Colonic mucosa (tissue), 4 donors: Measurements from ENCODE around the gene P2RY12. TPM values are rescaled to one million over a fixed set of nuclear protein-coding genes. Genes with fewer than 3 reads are reported as not detected.

Source experiments
- DNase-seq: peaks from one replicate; pipeline ENCODE4 v3.0.0-alpha.2; 2020
- H3K27ac ChIP-seq: fragments of 200-600 bp; one replicate; pipeline ENCODE4 v1.8.0; 2021
- H3K27me3 ChIP-seq: fragments of 200-600 bp; one replicate; pipeline ENCODE4 v1.8.0; 2021
- H3K36me3 ChIP-seq: fragments of 200-600 bp; one replicate; pipeline ENCODE4 v1.8.0; 2021
- H3K4me1 ChIP-seq: fragments of 200-600 bp; one replicate; pipeline ENCODE4 v1.8.0; 2021; ENCODE audit warnings: mild to moderate bottlenecking
- H3K4me3 ChIP-seq: fragments of 200-600 bp; one replicate; pipeline ENCODE4 v1.8.0; 2021
- H3K9ac ChIP-seq, 2 donors: one replicate each; pipeline ENCODE4 v1.7.0; 2013; ENCODE audit warnings: control low read depth in 2 of 2, low read depth in 2 of 2, low read length in 2 of 2
- H3K9me3 ChIP-seq: fragments of 200-600 bp; one replicate; pipeline ENCODE4 v1.8.0; 2021
- intact Hi-C: fragments of 100-400 bp; cut with DNase I; formaldehyde crosslinking; loops from one replicate; pipeline ENCODE4 v1.14.1; 2022
- total RNA-seq, 2 donors: library from RNA; stranded (reverse); fragmentation: NEBNext Ultra II Directional in 1 of 2; extraction: Animal tissue kit (Norgen Biotek cat#: 25700) in 1 of 2; gene quantifications; one replicate each; pipeline ENCODE4 v1.2.1, GENCODE V29; 2021
- TF ChIP-seq, protein P1 (sequence below): fragments of 200-600 bp; IDR thresholded peaks from one replicate; pipeline ENCODE4 v1.8.0; 2022; ENCODE audit warnings: antibody characterized with exemption, mild to moderate bottlenecking
- donor health status: healthy.
- donor health status: DM: no; HTN: no; CAD: no.
- donor health status: DM: no; HTN: no; CAD: no.

Gene P2RY12
- total RNA-seq, 2 donors from 2014 or later = 0.17 to 0.72 TPM

DNA sequence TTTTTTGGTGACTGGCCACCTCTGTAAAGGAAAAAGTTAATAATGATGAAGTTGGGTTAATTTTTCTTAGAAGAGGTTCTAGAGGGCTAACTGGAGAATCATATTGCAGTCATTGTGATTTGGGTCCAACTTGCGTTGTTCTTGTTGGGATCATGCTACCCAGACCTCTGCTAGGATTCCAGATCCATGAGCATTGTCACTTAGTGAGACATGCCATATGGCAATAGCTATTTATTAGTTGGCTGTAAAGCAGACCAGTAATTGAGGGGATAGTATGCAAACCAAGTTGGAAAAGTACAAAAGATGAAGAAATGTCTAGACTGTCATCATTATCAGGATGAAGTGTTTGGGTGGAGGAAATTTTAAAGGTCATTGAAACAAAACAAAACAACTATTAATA is 30.7 kb upstream of the P2RY12 start:
- DNase-seq = no peak
- H3K27me3 ChIP-seq = no peaks in the 10 kb centered on the region
- H3K9ac ChIP-seq = no peak overlapping the region
- no peak overlapping the region for H3K27ac ChIP-seq
- H3K4me1 ChIP-seq = no peaks in the 10 kb centered on the region
- intact Hi-C loops = no loop called here
- TF ChIP-seq, protein P1, sequence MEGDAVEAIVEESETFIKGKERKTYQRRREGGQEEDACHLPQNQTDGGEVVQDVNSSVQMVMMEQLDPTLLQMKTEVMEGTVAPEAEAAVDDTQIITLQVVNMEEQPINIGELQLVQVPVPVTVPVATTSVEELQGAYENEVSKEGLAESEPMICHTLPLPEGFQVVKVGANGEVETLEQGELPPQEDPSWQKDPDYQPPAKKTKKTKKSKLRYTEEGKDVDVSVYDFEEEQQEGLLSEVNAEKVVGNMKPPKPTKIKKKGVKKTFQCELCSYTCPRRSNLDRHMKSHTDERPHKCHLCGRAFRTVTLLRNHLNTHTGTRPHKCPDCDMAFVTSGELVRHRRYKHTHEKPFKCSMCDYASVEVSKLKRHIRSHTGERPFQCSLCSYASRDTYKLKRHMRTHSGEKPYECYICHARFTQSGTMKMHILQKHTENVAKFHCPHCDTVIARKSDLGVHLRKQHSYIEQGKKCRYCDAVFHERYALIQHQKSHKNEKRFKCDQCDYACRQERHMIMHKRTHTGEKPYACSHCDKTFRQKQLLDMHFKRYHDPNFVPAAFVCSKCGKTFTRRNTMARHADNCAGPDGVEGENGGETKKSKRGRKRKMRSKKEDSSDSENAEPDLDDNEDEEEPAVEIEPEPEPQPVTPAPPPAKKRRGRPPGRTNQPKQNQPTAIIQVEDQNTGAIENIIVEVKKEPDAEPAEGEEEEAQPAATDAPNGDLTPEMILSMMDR = no peak
- no peaks in the 10 kb centered on the region for H3K36me3 ChIP-seq
- H3K4me3 ChIP-seq = no peak overlapping the region
- H3K9me3 ChIP-seq = no peaks in the 10 kb centered on the region

DNA sequence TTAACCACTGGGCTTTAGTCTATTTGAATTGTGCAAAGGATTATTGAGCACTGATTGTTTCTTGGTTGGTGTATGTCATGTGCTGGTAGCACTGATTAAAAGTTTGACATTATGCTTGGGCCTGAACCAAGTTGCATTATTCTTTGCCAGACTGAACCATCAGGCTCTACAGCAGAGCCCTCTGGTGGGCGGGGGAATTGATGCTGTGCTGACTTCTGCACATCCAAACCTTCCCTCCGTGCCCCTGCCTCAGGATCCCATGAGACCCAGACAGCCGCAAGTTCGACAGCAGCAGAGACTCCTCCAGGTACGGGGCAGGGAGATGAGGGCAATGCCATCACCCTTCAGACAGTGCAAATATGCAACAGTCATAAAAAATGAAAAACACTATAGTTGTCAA is 28.4 kb upstream of the P2RY12 start:
- H3K9me3 ChIP-seq = no peaks in the 10 kb centered on the region
- no peak overlapping the region for H3K9ac ChIP-seq
- H3K36me3 ChIP-seq = no peaks in the 10 kb centered on the region
- no peak for DNase-seq
- TF ChIP-seq, protein P1 = no peak
- H3K4me1 ChIP-seq = no peaks in the 10 kb centered on the region
- H3K27ac ChIP-seq = no peak overlapping the region
- H3K27me3 ChIP-seq = no peaks in the 10 kb centered on the region
- intact Hi-C loops = no loop called here
- no peak overlapping the region for H3K4me3 ChIP-seq

DNA sequence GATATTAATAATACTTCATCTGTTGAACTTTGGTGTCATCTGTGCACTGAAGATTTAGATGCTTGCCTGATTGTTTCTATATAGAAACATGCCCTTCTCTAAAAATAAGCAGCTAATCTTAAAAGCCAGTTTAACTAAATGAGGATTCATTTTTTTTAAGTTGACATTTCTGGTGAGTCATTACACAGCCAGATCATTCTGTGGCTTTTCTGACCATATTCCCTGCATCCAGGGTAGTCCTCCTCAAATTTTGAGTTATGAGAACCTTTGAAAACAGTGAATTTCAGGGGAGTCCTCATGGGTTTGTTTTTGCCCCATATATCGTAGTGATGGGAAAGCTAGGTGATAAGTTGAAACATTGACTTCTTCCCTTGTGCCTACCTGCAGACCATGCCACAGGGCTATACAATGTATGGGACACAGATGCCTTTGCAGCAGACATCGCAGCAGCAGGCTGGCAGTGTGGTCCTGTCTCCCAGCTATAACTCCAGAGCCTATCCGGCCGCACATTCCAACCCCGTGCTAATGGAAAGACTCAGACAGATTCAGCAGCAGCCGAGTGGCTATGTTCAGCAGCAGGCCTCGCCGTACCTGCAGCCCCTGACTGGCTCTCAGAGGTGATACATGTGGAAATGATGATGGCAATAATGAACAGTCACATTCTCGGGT is 26.5 kb upstream of the P2RY12 start:
- DNase-seq = no peak
- H3K9me3 ChIP-seq = no peaks in the 10 kb centered on the region
- no peaks in the 10 kb centered on the region for H3K4me1 ChIP-seq
- no peaks in the 10 kb centered on the region for H3K27me3 ChIP-seq
- intact Hi-C loops = no loop called here
- H3K4me3 ChIP-seq = no peak overlapping the region
- no peak overlapping the region for H3K9ac ChIP-seq
- H3K36me3 ChIP-seq = no peaks in the 10 kb centered on the region
- TF ChIP-seq, protein P1 = no peak
- no peak overlapping the region for H3K27ac ChIP-seq

DNA sequence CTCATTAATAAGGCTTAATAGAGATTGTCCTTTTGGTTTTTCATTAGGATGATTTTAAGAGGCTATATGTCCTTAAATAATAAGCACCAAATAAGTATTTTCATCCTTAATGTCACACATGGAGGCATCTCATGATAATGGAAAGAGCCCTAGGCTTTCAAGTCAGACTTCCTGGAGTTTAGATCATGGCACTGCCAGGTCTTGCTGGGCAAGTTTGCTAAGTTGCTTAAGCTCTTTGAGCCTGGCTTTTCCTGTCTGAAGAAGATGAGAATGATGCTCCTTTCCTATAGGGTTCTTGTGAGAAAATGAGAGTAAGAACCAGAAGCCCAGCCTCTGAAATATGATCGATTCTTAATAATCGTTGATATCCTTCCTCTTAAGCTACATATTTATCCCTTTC is 23.4 kb upstream of the P2RY12 start:
- no peaks in the 10 kb centered on the region for H3K27me3 ChIP-seq
- H3K4me1 ChIP-seq = no peaks in the 10 kb centered on the region
- no peaks in the 10 kb centered on the region for H3K9me3 ChIP-seq
- DNase-seq = no peak
- H3K4me3 ChIP-seq = no peak overlapping the region
- H3K9ac ChIP-seq = no peak overlapping the region
- no peak overlapping the region for H3K27ac ChIP-seq
- no peaks in the 10 kb centered on the region for H3K36me3 ChIP-seq
- TF ChIP-seq, protein P1 = no peak
- intact Hi-C loops = no loop called here

DNA sequence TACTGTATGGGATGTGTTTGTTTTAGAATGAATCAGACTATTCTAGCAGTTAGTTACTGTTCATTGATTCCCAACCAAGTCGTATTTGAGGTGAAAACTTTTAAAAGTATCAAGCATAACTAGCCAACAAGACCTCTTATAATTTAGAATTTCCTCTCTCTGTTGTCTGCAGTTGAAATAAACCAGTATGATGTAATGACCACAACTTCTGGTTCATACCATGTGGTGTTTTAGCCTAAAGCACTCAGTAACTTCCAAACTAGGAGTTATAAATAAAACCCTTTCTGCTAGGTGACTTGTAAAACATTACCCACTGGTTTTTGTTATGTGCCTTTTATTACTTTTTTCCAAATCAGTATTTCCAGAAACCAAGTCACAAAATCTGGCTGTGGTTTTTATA is 19.8 kb upstream of the P2RY12 start:
- TF ChIP-seq, protein P1 = no peak
- Histone ChIP-seq H3K9ac (no peak overlapping the region), H3K9me3 (no peaks in the 10 kb centered on the region), H3K4me3 (no peak overlapping the region), H3K27me3 (no peaks in the 10 kb centered on the region), H3K27ac (no peak overlapping the region), H3K4me1 (no peaks in the 10 kb centered on the region), H3K36me3 (no peaks in the 10 kb centered on the region)
- intact Hi-C loops = no loop called here
- no peak for DNase-seq
